ENCODE results near the gene TSBP1.

TSBP1 gene

GRCh38 chr6:32244270-32244669 is 127.4 kb downstream of the TSBP1 start:
- TF ChIP-seq CTCF (conservative IDR thresholded peaks at IDR 0.05; ENCODE audit: control insufficient read depth, insufficient read depth, low read depth, low read length), result no peak
- peak; percentile 47 for DNase-seq (ENCODE audit: low read depth)
- no peak overlapping the region for H3K4me3 ChIP-seq (ENCODE audit: control insufficient read depth, low read depth, low read length)
